Amniotic stem cell (primary cell): ENCODE measurements around the gene ADCYAP1R1.

ENCODE experiments used
- DNase-seq: peaks from one replicate; lab custom pipeline; 2025; lab: John Stamatoyannopoulos, UW

Gene ADCYAP1R1

DNA sequence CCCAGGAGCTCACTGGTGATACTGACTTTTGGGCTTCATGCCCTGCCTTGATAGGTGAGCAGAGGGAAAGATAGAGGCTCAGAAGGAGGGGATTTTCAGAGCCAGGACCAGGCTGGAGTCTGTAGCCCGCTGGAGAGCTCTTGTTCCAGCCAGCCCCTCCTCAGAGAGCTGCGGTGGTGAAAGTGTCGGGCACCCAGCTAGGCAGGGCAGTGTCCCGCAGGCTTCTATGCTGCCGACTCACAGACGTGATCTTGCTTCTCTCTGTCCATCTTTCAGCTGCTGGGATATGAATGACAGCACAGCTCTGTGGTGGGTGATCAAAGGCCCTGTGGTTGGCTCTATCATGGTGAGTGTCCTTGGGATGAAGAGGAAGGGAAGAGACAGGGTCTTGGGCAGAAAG is 35.2 kb downstream of the ADCYAP1R1 start:
- DNase-seq, result no peak

DNA sequence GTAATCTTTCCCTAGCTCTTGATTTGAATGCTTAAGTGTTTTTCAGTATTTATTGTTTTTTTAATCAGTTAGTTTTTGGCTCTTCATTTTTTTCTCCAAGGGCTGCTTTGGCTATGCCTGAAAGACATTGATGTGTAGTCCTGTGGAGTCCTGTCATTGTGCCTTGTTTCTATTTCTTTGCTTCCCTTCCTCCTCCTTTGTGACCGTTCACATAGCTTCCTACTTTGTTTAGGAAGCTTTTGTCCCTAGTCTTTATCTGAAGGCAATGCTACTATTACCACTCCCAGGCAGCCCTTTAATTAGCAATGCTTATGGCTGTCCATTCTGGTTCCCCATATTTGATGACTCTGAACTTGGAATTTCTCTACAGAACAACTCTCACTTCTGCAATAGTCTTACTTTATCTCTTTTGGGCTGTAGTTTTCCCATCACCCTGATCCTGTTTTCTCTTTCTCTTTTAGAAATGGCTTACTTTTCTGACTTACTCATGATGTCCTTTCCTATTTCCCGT is 39.9 kb downstream of the ADCYAP1R1 start:
- no peak for DNase-seq

- DNase-seq, result no peak
Measured at GRCh38 chr7:31092606-31093005, 40.5 kb downstream of the ADCYAP1R1 start.

GRCh38 chr7:31093282-31093681 is 41.2 kb downstream of the ADCYAP1R1 start:
- no peak for DNase-seq

- DNase-seq, result no peak
Measured at GRCh38 chr7:31094271-31094670, 42.2 kb downstream of the ADCYAP1R1 start.

DNA sequence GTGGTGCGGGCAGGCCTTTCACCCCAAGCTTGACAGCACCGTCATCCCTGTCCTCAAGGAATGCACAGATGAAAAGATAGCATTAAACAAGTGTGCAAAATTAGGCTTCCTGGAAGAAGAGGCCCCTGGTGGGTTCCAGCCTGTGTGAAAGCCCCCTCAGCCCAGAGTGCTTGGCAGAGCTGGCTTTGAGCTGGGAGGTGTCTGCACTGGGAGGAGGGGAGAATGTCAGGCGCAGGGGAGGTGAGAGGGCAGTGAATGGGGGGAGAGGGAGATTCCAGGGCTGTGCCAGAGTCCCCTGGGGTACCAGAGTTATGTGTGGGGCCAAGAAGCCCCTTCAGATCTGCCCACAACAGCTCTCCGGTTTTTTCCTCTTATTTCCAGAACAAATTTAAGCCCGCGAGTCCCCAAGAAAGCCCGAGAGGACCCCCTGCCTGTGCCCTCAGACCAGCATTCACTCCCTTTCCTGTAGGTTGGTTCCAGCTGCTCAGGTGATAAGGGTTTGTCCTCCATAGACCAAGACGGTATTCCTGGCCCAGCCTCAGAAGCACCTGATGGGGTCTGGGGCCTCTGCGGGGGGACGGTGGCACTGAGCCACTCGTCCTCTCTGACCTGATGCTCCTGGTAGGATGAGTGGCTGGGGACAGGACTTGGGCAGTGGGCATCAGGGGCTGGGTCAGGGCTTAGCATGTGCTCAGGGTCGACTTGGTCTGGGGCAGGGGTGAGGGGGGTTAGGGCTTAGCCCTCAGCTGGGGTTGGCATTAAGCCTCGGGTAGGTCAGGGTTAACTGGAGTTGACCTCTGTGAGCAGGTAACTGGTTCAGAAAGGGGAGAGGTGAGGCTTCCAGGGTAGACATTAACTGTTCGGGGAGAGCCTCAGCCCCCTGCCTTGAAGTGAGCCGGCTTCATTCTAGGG is 43.4 kb downstream of the ADCYAP1R1 start:
- DNase-seq, result no peak

DNA sequence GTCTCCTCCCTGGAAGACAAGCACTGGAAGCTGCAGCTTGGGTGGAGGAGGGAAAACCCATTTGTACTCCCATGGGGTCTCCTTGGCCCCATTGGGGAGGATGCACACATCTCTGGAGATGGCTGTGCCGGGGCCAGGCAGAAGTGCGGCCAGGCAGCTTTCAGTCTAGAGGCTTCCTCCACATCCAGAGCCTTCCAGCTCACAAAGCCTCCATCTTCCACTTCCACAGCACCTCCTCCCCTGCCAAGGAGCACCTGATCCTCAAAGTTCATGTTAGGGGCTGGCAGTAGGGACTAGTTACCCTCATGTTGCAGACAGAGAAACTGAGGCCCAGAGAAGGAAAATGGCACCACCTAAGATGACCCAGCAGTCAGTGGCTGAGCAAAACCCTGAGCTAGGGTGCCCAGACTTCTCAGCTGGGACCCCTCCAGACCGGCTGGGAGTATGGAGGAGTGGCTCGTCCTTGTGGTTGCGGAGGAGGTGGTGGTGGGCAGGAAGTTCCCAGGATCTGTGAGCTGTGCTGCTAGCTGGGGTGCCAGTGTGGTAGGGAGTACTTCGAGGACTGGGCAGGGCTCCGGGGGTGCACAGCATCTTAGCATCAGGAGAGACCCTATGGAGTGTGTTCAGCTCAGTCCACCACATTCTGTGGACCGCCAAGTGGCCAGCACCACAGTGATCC is 44.2 kb downstream of the ADCYAP1R1 start:
- no peak for DNase-seq

DNA sequence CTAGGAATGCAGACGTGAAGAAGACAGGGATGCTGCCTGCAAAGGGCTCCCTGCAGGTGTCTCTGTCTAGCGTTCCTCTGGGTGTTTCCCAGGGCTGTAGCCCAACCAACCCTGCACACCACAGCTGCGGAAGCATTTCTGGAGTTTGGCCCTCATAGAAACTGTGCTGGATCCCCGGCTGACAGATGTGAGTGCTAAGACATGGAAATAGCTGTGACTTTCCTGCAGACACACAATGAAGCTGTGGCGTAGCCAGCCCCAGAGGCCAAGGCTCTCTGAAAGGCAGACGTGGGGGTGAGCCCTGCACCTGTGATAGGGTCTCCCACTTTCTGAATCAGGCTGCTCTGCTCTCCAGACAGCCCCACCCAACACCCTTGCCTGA is 44.8 kb downstream of the ADCYAP1R1 start:
- no peak for DNase-seq

DNA sequence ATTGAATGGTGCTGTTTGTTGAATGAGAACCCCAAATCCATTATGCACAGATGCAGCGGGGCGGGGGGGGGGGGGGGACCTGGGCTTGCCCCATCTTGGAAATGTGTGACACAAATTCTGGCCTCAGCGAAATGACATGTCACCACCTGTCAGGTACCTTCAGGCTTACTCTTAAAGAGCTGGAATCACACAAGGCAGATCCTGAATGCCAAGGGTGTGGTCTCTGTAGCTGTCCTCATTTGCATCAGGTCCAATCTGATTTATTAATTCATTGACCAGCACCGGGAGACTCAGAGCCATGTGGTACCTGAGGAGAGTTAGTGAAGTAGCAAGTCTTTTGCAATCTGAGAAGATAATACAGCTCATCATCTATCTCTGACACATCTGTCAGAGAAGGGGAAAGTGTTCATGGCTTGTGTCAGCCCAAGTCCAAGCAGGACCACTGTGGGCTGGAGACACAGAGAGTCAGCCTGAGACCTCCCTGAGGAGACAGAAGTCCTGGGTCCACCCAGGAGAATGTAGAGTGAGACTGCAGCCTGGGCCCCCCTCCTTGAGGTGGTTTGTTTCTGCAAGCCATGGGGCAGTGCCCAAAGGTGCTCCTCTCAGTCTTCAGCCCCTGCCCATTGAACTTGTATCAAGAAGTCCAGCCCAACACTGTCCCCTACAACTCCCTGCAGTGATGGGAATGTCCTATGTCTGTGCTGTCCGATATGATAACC is 46.7 kb downstream of the ADCYAP1R1 start:
- DNase-seq, result no peak

DNA sequence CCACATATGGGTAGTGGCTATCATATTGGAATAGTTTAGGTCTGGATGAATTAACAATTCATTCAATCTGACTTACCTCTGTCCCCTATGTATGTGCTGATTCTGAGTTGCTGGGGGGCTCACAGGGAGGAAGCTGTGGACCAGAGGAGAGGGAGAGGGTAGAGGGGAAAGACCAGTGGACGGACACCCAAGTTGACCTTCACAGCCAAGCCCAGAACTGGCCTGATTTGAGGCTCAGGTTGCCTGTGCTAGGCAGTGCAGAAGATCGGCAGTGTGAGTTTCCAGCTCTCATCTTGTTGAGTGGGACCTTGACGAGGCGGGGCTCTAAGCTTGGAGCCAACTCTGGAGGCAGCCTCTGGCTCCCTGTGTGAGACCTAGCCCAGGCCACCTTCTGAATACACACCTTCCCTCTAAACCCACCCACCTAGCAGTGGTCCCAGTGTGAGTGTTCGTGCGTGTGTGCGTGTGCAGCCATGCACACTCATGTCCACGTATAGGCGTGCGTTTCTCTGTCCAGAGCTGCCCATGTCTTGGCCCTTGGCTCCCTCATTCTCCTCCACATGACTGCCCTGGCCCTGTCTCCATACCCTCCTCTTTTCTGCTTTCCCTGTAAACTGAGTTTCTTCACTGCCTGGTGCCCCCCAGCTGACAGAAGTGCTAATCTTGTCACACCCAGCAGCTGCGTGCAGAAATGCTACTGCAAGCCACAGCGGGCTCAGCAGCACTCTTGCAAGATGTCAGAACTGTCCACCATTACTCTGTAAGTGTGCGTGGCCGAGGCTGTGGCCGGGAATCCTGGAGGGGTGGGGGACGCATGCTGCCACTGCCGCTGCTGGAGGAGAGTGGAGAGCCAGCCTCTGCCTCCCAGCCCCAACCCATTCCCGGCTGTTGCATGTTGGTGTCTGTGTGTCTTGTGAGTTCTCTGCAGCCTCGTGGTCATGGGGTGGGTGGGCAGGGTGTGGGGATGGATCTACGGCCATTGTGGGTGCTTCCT is 47.6 kb downstream of the ADCYAP1R1 start:
- no peak for DNase-seq

GRCh38 chr7:31100445-31100844 is 48.3 kb downstream of the ADCYAP1R1 start:
- no peak for DNase-seq

DNA sequence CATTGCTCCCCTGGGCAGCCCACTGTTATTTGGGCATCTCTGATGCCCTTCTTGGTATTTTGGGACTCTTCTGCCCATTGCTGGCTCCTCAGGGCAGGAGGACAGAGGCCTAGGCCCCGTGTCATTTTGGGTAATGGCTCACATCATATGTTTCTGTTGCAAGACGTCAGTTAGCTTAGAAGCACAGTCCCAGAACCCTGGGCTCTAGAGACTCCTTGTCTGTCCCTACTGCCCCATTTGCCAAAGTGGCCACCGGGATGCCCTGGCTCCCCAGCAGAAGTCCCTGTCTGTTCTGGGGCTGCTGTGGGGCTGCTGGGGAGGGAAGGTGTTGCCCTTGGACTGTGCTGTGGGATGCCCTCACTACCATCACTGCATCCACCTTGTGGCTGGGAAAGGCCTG is 48.8 kb downstream of the ADCYAP1R1 start:
- no peak for DNase-seq

GRCh38 chr7:31101544-31101943 is 49.4 kb downstream of the ADCYAP1R1 start:
- no peak for DNase-seq

DNA sequence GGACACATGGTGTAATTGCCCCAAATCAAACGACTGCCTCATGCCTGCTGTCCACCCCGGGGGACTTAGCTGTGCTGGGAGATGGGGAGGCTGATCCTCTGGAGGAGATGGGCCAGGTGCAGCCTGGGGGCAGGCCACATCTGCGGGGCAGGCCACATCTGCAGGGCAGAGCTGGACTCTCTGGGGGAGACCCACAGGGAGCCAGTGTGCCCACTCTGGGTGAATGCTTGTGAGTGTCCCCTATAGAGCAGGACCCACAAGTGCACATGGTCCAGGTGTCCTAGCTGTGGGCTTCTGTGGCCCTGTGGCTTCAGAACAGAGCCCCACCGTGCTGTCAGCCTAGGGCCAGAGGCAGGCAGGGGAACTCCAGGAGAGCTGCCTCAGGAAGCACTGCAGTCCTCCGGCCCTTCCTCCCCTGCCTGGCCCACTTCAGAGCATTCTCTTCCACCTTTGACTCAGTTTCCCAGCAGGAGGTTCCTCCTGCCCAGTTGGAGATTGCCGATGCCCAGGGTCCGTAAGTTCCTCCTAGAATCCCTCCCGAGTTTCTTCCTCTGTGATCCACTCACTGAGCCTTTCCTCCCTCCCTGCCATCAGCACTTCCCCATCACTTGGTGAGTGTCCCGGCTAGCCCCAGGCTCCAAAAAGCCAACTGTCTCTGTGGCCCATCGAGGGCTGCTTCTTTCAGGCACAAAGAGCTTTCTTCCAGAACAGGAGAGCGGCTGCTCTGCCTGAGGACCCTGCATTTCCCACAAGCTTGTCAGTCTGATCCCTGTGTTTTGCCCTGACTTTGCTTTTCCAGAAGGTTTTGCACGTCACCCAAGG is 50.3 kb downstream of the ADCYAP1R1 start:
- DNase-seq, result no peak

- DNase-seq, result no peak
Measured at GRCh38 chr7:31102973-31103850, 51.1 kb downstream of the ADCYAP1R1 start.

GRCh38 chr7:31104361-31105255 is 52.5 kb downstream of the ADCYAP1R1 start:
- DNase-seq, result no peak

DNA sequence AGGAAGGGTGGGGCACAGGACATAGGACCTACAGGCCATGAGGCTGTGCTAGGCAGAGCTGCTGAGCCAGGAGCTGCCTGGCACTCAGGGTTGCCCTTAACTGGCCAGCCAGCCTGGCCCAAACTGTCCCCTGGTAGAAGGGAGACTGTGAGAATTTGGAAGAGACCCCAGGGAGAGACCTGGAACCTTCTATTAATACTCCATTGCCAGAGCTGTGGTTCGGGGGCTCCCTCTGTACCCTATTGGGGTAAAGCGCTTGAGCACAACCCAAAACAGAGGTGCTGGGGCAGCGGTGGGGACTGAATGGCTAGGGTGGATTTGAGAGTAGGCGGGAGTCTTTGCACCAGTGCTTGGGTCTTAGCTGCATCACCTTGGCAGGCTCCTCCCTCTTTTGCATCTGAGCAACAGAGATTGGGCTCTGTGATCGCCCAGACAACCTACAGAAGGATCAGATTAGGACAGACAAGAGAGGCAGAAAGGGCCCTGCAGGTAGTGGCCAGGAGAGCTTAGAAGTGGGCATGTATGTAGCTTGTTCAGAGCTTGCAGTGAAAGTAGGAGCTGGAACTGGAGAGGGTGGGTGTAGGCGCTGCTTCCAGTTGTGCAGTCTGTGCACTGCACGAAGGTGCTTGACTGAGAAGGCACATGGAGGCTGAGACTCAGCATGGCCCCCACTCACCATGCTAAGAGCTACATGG is 53.3 kb downstream of the ADCYAP1R1 start:
- DNase-seq, result no peak
